Renal cortical epithelial cell (primary cell): ENCODE data around the gene PCDHGA6. TPM values are rescaled to one million over a fixed set of nuclear protein-coding genes. Genes with fewer than 3 reads are reported as not detected.
"Not testable (repeated sequence)": the region's sequence is repeated elsewhere in the genome, so short reads cannot be mapped to it uniquely, and the experiment has no call there.

Source experiments
- DNase-seq: peaks from one replicate; pipeline ENCODE4 v3.0.0-alpha.2; 2011; ENCODE audit warnings: low read depth
- total RNA-seq: library from RNA; depleted of rRNA; stranded (reverse); fragments of >200 nt; gene quantifications from 2 replicates; pipeline ENCODE4 v1.2.3, GENCODE V29; 2014

PCDHGA6 gene
- total RNA-seq, 1 donor from 2014 or later: 2.1 TPM

GRCh38 chr5:141392429-141393198 is 18.9 kb downstream of the PCDHGA6 start, which contains the start of gene PCDHGA8:
TSS of gene PCDHGA8 (plus strand) at chr5:141392633. CDS start at chr5:141392814, 181 bp downstream.
- DNase-seq: no peak

GRCh38 chr5:141393267-141393666 is 19.6 kb downstream of the PCDHGA6 start:
- no peak for DNase-seq

GRCh38 chr5:141394401-141395187 is 20.9 kb downstream of the PCDHGA6 start:
- not testable (repeated sequence) for DNase-seq

GRCh38 chr5:141397756-141398551 is 24.3 kb downstream of the PCDHGA6 start, which contains the start of gene PCDHGB5:
TSS of gene PCDHGB5 (plus strand) at chr5:141397947. CDS start at chr5:141398128, 181 bp downstream.
- peak; percentile 27 for DNase-seq

GRCh38 chr5:141398608-141399007 is 24.9 kb downstream of the PCDHGA6 start:
- no peak for DNase-seq

- DNase-seq: no peak
Observed at GRCh38 chr5:141399555-141400258, 26.0 kb downstream of the PCDHGA6 start.

- DNase-seq: peak; percentile 15
Observed at GRCh38 chr5:141402553-141403243, 29.0 kb downstream of the PCDHGA6 start, which contains the start of gene PCDHGA9. TSS of gene PCDHGA9 (plus strand) at chr5:141402778. CDS start at chr5:141402953, 175 bp downstream.

GRCh38 chr5:141403387-141403786 is 29.7 kb downstream of the PCDHGA6 start:
- no peak for DNase-seq

GRCh38 chr5:141407790-141408505 is 34.3 kb downstream of the PCDHGA6 start, which contains the start of gene PCDHGB6:
TSS of gene PCDHGB6 (plus strand) at chr5:141408021. CDS start at chr5:141408203, 182 bp downstream.
- DNase-seq: peak; percentile 7

- DNase-seq: no peak
Observed at GRCh38 chr5:141409598-141410306, 36.1 kb downstream of the PCDHGA6 start.

- no peak for DNase-seq
Observed at GRCh38 chr5:141411575-141411974, 37.9 kb downstream of the PCDHGA6 start.

- DNase-seq: peak; percentile 30
Observed at GRCh38 chr5:141412854-141413539, 39.3 kb downstream of the PCDHGA6 start, which contains the start of gene PCDHGA10. TSS of gene PCDHGA10 (plus strand) at chr5:141412987. CDS start at chr5:141413176, 189 bp downstream.

- DNase-seq: no peak
Observed at GRCh38 chr5:141413540-141414069, 39.9 kb downstream of the PCDHGA6 start.

- DNase-seq: not testable (repeated sequence)
Observed at GRCh38 chr5:141414548-141415274, 41.0 kb downstream of the PCDHGA6 start.

GRCh38 chr5:141415275-141415618 is 41.6 kb downstream of the PCDHGA6 start:
- not testable (repeated sequence) for DNase-seq

GRCh38 chr5:141417494-141418172 is 43.9 kb downstream of the PCDHGA6 start, which contains the start of gene PCDHGB7:
TSS of gene PCDHGB7 (plus strand) at chr5:141417677. CDS start at chr5:141417860, 183 bp downstream.
- DNase-seq: peak; percentile 58
